Measurements from ENCODE around the gene RAMP2. TPM values are rescaled to one million over a fixed set of nuclear protein-coding genes. Genes with fewer than 3 reads are reported as not detected.
A peak's percentile ranks its signal among the peaks of the same experiment; 100 is the strongest.

Gene RAMP2
- total RNA-seq, 1 experiment from 2014 or later: 5.0 TPM

GRCh38 chr17:42743595-42744282 lies 17.3 kb upstream of the RAMP2 start:
- no peaks in the 10 kb centered on the region for H3K27me3 ChIP-seq (replicated peaks; ENCODE audit: insufficient read depth, low read depth, low read length, poor library complexity)
- peak; percentile 3 for DNase-seq (ENCODE audit: low spot score)
- intact Hi-C loops (cut with micrococcal nuclease; ENCODE audit: unreplicated experiment): no loop called here
- H3K36me3 ChIP-seq (ENCODE audit: insufficient read depth, low read length, poor library complexity, severe bottlenecking): no peaks in the 10 kb centered on the region
- ChIA-PET POLR2A (ENCODE audit: low non-redundant PET) (no interaction called here), CTCF (interaction anchor here (0.6 to 1.1 kb wide), 2 partner anchors 19 to 20 kb away, joined by 3 to 4 read pairs; no protein-coding TSS in a partner anchor)
- peak overlapping the region; percentile 58 for H3K27ac ChIP-seq (ENCODE audit: low read depth, low read length, poor library complexity, severe bottlenecking)
- H3K4me3 ChIP-seq (ENCODE audit: low read depth, low read length, poor library complexity, severe bottlenecking): peak overlapping the region; percentile 59
- no peaks in the 10 kb centered on the region for H3K9me3 ChIP-seq (ENCODE audit: low read depth, low read length, poor library complexity, severe bottlenecking)
- TF ChIP-seq, protein P1, sequence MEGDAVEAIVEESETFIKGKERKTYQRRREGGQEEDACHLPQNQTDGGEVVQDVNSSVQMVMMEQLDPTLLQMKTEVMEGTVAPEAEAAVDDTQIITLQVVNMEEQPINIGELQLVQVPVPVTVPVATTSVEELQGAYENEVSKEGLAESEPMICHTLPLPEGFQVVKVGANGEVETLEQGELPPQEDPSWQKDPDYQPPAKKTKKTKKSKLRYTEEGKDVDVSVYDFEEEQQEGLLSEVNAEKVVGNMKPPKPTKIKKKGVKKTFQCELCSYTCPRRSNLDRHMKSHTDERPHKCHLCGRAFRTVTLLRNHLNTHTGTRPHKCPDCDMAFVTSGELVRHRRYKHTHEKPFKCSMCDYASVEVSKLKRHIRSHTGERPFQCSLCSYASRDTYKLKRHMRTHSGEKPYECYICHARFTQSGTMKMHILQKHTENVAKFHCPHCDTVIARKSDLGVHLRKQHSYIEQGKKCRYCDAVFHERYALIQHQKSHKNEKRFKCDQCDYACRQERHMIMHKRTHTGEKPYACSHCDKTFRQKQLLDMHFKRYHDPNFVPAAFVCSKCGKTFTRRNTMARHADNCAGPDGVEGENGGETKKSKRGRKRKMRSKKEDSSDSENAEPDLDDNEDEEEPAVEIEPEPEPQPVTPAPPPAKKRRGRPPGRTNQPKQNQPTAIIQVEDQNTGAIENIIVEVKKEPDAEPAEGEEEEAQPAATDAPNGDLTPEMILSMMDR (conservative IDR thresholded peaks at IDR 0.05; ENCODE audit: low read depth, low read length): 0 out of 2 replicates have a peak, but pooled peaks have one; percentile 11
- no peak for TF ChIP-seq EZH2 (IDR thresholded peaks at IDR 0.05; ENCODE audit: borderline replicate concordance, low read depth, low read length, poor library complexity, severe bottlenecking)
- TSS peak; percentile 36 for BruUV-seq (replicated peaks)
- no peaks in the 10 kb centered on the region for H3K4me1 ChIP-seq (ENCODE audit: insufficient read depth, low read length, poor library complexity, severe bottlenecking)

DNA sequence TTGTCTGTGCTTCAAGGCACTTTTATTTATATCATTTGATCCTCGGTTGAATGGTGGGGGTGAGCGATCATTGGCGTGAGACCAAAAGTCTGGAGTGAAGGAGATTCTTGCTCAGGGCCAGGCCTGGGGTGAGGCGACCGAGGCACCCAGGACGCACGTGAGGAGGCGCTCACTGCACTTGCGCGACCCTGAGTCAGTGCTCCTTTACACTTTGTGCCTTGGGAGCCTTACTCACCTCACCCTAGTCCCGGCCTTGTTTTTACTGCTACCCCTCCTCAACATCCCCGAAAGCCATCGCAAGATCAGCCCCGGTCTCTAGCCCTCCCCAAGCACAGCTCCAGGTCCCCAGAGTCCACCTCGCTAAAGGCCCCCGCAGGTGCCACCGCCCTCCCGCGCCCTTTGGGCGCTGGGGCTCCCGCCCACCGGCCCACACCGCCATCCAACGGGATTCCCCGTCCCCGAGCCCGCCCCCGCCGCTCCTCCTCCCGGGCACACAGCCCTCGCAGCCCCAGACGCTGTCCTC lies 16.7 kb upstream of the RAMP2 start:
- Histone ChIP-seq H3K36me3 (ENCODE audit: insufficient read depth, low read length, poor library complexity, severe bottlenecking) (no peaks in the 10 kb centered on the region), H3K4me3 (ENCODE audit: low read depth, low read length, poor library complexity, severe bottlenecking) (peak overlapping the region; percentile 59), H3K9me3 (ENCODE audit: low read depth, low read length, poor library complexity, severe bottlenecking) (no peaks in the 10 kb centered on the region), H3K4me1 (ENCODE audit: insufficient read depth, low read length, poor library complexity, severe bottlenecking) (no peaks in the 10 kb centered on the region), H3K27me3 (replicated peaks; ENCODE audit: insufficient read depth, low read depth, low read length, poor library complexity) (no peaks in the 10 kb centered on the region), H3K27ac (ENCODE audit: low read depth, low read length, poor library complexity, severe bottlenecking) (peak overlapping the region; percentile 58)
- ChIA-PET POLR2A (ENCODE audit: low non-redundant PET) (no interaction called here), CTCF (no interaction called here)
- intact Hi-C loops (cut with micrococcal nuclease; ENCODE audit: unreplicated experiment): no loop called here
- DNase-seq (ENCODE audit: low spot score): peak; percentile 25
- no TSS peak for BruUV-seq (replicated peaks)
- TF ChIP-seq, protein P1 (conservative IDR thresholded peaks at IDR 0.05; ENCODE audit: low read depth, low read length): no peak
- TF ChIP-seq EZH2 (IDR thresholded peaks at IDR 0.05; ENCODE audit: borderline replicate concordance, low read depth, low read length, poor library complexity, severe bottlenecking): no peak

- H3K27me3 ChIP-seq (replicated peaks; ENCODE audit: insufficient read depth, low read depth, low read length, poor library complexity): no peaks in the 10 kb centered on the region
- no peaks in the 10 kb centered on the region for H3K4me1 ChIP-seq (ENCODE audit: insufficient read depth, low read length, poor library complexity, severe bottlenecking)
- ChIA-PET CTCF (no interaction called here), POLR2A (ENCODE audit: low non-redundant PET) (no interaction called here)
- peak; percentile 90 for DNase-seq (ENCODE audit: low spot score)
- intact Hi-C loops (cut with micrococcal nuclease; ENCODE audit: unreplicated experiment): no loop called here
- peak within 1 kb of the TSS; percentile 58 for H3K27ac ChIP-seq (ENCODE audit: low read depth, low read length, poor library complexity, severe bottlenecking)
- no peaks in the 10 kb centered on the region for H3K36me3 ChIP-seq (ENCODE audit: insufficient read depth, low read length, poor library complexity, severe bottlenecking)
- H3K4me3 ChIP-seq (ENCODE audit: low read depth, low read length, poor library complexity, severe bottlenecking): peak within 1 kb of the TSS; percentile 59
- H3K9me3 ChIP-seq (ENCODE audit: low read depth, low read length, poor library complexity, severe bottlenecking): no peaks in the 10 kb centered on the region
- BruUV-seq (replicated peaks): no TSS peak
- no peak for TF ChIP-seq EZH2 (IDR thresholded peaks at IDR 0.05; ENCODE audit: borderline replicate concordance, low read depth, low read length, poor library complexity, severe bottlenecking)
- TF ChIP-seq, protein P1 (conservative IDR thresholded peaks at IDR 0.05; ENCODE audit: low read depth, low read length): no peak
Measured at GRCh38 chr17:42744806-42745617, 16.0 kb upstream of the RAMP2 start, which contains the start of gene EZH1. EZH1 (minus strand) TSS chr17:42745040; CDS start chr17:42728941, 16,099 bp downstream.

Data from A673 (cell line).